Measurements from ENCODE around the gene SERINC5. TPM values are rescaled to one million over a fixed set of nuclear protein-coding genes. Genes with fewer than 3 reads are reported as not detected.
"Not testable (repeated sequence)": the region's sequence is repeated elsewhere in the genome, so short reads cannot be mapped to it uniquely, and the experiment has no call there.

The SERINC5 gene
- total RNA-seq, 4 donors from 2014 or later = 19.5 to 32.8 (median 25.6) TPM

- DNase-seq (ENCODE audit: low spot score) (no peak), ATAC-seq (ENCODE audit: low FRiP score) (no peak)
- no peak for TF ChIP-seq CTCF (IDR thresholded peaks at IDR 0.05)
Measured at GRCh38 chr5:80191397-80191796, 64.5 kb downstream of the SERINC5 start.

DNA sequence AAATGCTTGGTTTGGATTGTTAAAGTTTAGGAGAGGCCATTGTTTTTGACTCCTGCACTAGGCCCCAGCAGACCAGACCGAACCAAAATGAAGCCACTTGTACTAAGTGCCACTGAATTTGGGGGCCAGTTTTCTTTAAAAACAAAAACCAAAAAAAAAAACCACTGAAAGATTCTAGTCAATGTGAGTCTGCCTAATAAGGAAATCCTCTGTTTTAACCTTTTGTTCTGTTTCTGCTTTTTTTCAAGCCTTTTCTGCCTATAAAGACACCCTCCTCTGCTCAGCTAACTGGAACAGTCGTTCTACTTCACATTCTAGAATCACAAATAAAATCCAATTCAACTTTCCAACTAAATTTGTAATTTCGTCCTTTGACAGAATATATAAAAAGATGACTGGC lies 64.9 kb downstream of the SERINC5 start:
- ATAC-seq (ENCODE audit: low FRiP score) (no peak), DNase-seq (ENCODE audit: low spot score) (no peak)
- no peak for TF ChIP-seq CTCF (IDR thresholded peaks at IDR 0.05)

GRCh38 chr5:80189701-80190100 lies 66.1 kb downstream of the SERINC5 start:
- DNase-seq (ENCODE audit: low spot score) = no peak
- no peak for TF ChIP-seq CTCF (IDR thresholded peaks at IDR 0.05)
- ATAC-seq (ENCODE audit: low FRiP score) = no peak

DNA sequence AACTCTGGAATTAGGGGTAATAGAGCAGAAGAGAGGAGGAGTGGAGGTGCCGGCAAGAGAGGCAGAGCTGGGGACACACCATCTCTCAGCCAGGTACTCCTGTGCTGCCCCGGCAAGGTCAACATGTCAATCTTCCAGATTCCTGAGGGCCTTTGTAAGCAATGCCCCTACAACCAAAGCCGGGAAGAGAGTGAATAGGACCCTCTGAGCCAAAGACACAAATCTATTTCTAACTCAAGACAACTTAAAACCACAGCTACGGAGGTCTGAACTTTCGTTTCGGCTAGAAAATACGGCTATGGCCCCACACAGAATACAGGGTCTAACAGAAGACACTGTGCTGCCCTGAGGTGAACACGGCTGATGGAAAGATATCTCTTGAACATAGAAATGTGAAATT lies 66.6 kb downstream of the SERINC5 start:
- no peak for TF ChIP-seq CTCF (IDR thresholded peaks at IDR 0.05)
- ATAC-seq (ENCODE audit: low FRiP score) (no peak), DNase-seq (ENCODE audit: low spot score) (no peak)

GRCh38 chr5:80187421-80188090 lies 68.3 kb downstream of the SERINC5 start:
- ATAC-seq (ENCODE audit: low FRiP score) (no peak), DNase-seq (ENCODE audit: low spot score) (no peak)
- no peak for TF ChIP-seq CTCF (IDR thresholded peaks at IDR 0.05)

DNA sequence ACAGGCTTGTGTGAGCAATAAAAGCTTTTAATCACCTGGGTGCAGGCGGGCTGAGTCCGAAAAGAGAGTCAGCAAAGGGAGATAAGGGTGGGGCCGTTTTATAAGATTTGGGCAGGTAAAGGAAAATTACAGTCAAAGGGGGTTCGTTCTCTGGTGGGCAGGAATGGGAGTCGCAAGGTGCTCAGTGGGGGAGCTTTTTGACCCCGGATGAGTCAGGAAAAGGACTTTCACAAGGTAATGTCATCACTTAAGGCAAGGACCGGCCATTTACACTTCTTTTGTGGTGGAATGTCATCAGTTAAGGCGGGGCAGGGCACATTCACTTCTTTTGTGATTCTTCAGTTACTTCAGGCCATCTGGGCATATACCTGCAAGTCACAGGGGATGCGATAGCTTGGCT lies 70.3 kb downstream of the SERINC5 start:
- not testable (repeated sequence) for ATAC-seq (ENCODE audit: low FRiP score); DNase-seq (ENCODE audit: low spot score)

DNA sequence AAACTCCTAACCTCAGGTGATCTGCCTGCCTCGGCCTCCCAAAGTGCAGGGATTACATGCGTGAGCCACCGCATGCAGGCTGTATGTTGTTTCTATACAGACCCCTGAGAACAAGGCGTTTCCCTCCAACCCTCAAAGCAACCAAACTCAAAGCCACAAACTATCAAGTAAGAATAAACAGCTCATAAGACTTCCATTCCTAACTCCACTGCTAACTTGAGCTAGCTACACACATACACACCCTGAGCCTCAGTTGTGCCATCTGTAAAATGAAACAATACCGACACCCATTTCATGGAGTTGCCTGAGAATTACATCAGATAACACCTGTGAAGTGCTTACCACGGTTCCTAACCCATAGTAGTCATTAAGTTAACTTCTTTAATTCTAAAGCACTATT lies 70.8 kb downstream of the SERINC5 start:
- TF ChIP-seq CTCF (IDR thresholded peaks at IDR 0.05) = no peak
- ATAC-seq (ENCODE audit: low FRiP score) = no peak

More for the DNA sequence above, 70.8 kb downstream of the SERINC5 start:
- DNase-seq (ENCODE audit: low spot score) = no peak

Data from omental fat pad (tissue), 4 donors.